Neural crest cell (in vitro differentiated cells): ENCODE results near the gene COPS2. TPM values are rescaled to one million over a fixed set of nuclear protein-coding genes. Genes with fewer than 3 reads are reported as not detected.

Experiments used
- DNase-seq: peaks from one replicate; pipeline ENCODE4 v3.0.0; 2021; ENCODE audit warnings: low read depth, mixed read lengths, low spot score
- H3K27ac Mint-ChIP-seq: one replicate; pipeline ENCODE4 v1.8.0; 2021; ENCODE audit warnings: mild to moderate bottlenecking, mixed read lengths; ENCODE audit not compliant: unreplicated experiment
- H3K27me3 Mint-ChIP-seq: 2 replicates; pipeline ENCODE4 v1.8.0; 2021; ENCODE audit warnings: low read depth, mild to moderate bottlenecking, mixed read lengths
- H3K36me3 Mint-ChIP-seq: 2 replicates; pipeline ENCODE4 v1.8.0; 2021; ENCODE audit warnings: low read depth, mild to moderate bottlenecking, mixed read lengths
- H3K4me1 Mint-ChIP-seq: 2 replicates; pipeline ENCODE4 v1.8.0; 2021; ENCODE audit warnings: mixed read lengths
- H3K4me3 Mint-ChIP-seq: one replicate; pipeline ENCODE4 v1.8.0; 2021; ENCODE audit warnings: mild to moderate bottlenecking, mixed read lengths
- H3K9me3 Mint-ChIP-seq: 2 replicates; pipeline ENCODE4 v1.8.0; 2021; ENCODE audit warnings: mixed read lengths
- CTCF ChIP-seq: fragments of 200-600 bp; sonication (generic); conservative IDR thresholded peaks from 2 replicates; pipeline ENCODE4 v1.5.0; 2021; ENCODE audit warnings: antibody characterized with exemption, mild to moderate bottlenecking
- total RNA-seq: library from RNA; stranded (reverse); gene quantifications from 2 replicates; pipeline ENCODE4 v1.2.1, GENCODE V29; 2021

COPS2 gene
- total RNA-seq, 1 donor from 2014 or later: 92.8 TPM

GRCh38 chr15:49134683-49135341, 20.6 kb downstream of the COPS2 start:
- no peak overlapping the region for H3K27ac Mint-ChIP-seq
- no peak overlapping the region for H3K4me3 Mint-ChIP-seq
- no peak for DNase-seq
- no peak for TF ChIP-seq CTCF
- H3K4me1 Mint-ChIP-seq: no peaks in the 10 kb centered on the region
- H3K27me3 Mint-ChIP-seq: no peaks in the 10 kb centered on the region
- peaks cover 17% of the 10 kb centered on the region for H3K36me3 Mint-ChIP-seq
- no peaks in the 10 kb centered on the region for H3K9me3 Mint-ChIP-seq

GRCh38 chr15:49131403-49131802, 24.0 kb downstream of the COPS2 start:
- Mint-ChIP-seq H3K4me1 (no peaks in the 10 kb centered on the region), H3K36me3 (peaks cover 20% of the 10 kb centered on the region), H3K27me3 (no peaks in the 10 kb centered on the region), H3K9me3 (no peaks in the 10 kb centered on the region), H3K27ac (no peak overlapping the region), H3K4me3 (no peak overlapping the region)
- DNase-seq: no peak
- TF ChIP-seq CTCF: no peak

GRCh38 chr15:49124371-49124770, 31.0 kb downstream of the COPS2 start:
- no peak for DNase-seq
- Mint-ChIP-seq H3K27ac (no peak overlapping the region), H3K27me3 (no peaks in the 10 kb centered on the region), H3K9me3 (no peaks in the 10 kb centered on the region), H3K4me3 (no peak overlapping the region), H3K36me3 (no peaks in the 10 kb centered on the region), H3K4me1 (peaks cover 2% of the 10 kb centered on the region)
- TF ChIP-seq CTCF: no peak

- no peak overlapping the region for H3K4me3 Mint-ChIP-seq
- DNase-seq: no peak
- peaks cover 4% of the 10 kb centered on the region for H3K4me1 Mint-ChIP-seq
- H3K27ac Mint-ChIP-seq: no peak overlapping the region
- no peaks in the 10 kb centered on the region for H3K9me3 Mint-ChIP-seq
- no peaks in the 10 kb centered on the region for H3K27me3 Mint-ChIP-seq
- TF ChIP-seq CTCF: no peak
- no peaks in the 10 kb centered on the region for H3K36me3 Mint-ChIP-seq
Measured at GRCh38 chr15:49122541-49123062, 32.8 kb downstream of the COPS2 start.

GRCh38 chr15:49121901-49122300, 33.5 kb downstream of the COPS2 start:
- Mint-ChIP-seq H3K9me3 (no peaks in the 10 kb centered on the region), H3K27ac (no peak overlapping the region), H3K4me3 (no peak overlapping the region), H3K4me1 (peaks cover 4% of the 10 kb centered on the region), H3K27me3 (no peaks in the 10 kb centered on the region), H3K36me3 (peaks cover 1% of the 10 kb centered on the region)
- TF ChIP-seq CTCF: no peak
- DNase-seq: no peak
